GM19467 (cell line): ENCODE measurements around the gene LRRC52.
"Not testable (repeated sequence)": the region's sequence is repeated elsewhere in the genome, so short reads cannot be mapped to it uniquely, and the experiment has no call there.

Source experiments
- ATAC-seq: cut with Tn5 transposase; IDR thresholded peaks from one replicate; pipeline ENCODE4 v1.9.1; 2021; ENCODE audit warnings: mild to moderate bottlenecking, moderate library complexity; ENCODE audit not compliant: unreplicated experiment

LRRC52 gene

GRCh38 chr1:165580931-165581871 lies 37.4 kb downstream of the LRRC52 start:
- ATAC-seq = no peak

- ATAC-seq = no peak
Observed at GRCh38 chr1:165581926-165582325, 38.1 kb downstream of the LRRC52 start.

DNA sequence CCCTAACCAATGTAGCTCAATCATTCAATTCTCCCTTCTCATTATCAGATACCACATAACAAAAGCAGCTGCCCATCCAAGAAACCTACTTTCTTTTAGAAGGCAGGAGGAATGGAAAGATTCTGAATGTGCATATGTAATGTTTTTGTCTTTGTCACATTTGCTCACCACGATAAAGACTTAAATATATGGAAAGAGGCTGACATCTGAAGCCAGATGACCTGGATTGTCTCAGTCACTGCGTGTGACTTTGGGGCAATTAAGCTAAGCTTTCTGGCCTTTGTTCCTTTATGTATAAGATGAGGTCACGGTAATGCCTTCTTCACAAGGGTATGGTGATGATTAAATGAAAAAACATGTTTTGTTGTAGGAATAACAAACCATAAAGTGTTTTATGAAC lies 42.6 kb downstream of the LRRC52 start:
- ATAC-seq = no peak

DNA sequence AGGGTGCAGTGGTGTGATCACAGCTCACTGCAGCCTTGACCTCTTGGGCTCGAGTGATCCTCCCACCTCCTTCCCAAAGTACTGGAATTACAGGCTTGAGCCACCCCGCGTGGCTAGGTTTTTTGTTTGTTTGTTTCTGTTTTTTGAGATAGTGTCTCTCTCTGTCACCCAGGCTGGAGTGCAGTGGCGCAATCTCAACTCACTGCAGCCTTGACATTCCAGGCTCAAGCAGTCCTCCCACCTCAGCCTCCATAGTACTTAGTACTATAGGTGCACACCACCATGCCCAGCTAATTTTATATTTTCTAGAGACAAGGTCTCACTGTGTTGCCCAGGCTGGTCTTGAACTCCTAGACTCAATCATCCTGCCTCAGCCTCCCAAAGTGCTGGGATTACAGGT lies 47.6 kb downstream of the LRRC52 start:
- not testable (repeated sequence) for ATAC-seq

GRCh38 chr1:165592945-165593823 lies 49.4 kb downstream of the LRRC52 start:
- no peak for ATAC-seq

GRCh38 chr1:165595246-165595938 lies 51.6 kb downstream of the LRRC52 start:
- no peak for ATAC-seq

DNA sequence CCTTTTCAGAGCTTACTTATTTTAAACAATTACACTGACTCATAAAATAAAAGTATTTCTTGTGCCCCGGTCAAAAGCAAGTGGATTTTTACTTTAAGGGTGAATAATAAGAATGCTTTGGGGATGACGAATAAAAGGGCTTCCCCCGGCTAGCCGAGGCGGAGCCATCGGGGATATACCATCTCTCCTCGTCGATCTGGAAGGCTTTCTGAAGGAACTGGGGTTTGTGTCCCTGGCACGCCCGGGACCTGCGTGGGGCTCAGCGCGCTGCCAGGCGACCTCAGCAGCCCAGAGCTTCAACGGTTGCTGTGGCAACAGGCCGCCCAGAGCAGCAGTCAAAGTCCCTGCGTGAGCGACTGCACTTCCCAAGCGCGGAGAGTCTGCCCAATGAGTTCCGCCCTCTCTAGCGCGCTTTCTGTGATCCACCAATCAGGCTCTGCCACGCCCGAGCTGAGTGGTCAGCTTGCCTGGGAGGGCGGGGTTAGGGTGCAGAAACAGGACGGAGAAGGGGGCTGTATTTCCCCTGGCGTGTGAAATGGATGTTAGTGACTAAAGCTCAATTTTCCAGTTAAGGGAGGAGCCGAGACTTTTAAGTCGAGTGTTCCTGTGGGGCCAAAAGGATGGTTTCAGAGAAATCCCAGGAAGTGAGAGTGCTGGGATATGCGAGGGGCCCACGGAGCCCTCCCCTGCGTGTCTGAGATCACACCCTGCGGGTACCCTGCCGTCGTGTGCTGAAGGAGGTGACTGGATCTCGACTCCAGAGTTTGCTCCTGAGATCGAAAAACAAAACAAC lies 54.3 kb downstream of the LRRC52 start:
- ATAC-seq = peak; percentile 98

- no peak for ATAC-seq
Observed at GRCh38 chr1:165598676-165599059, 54.9 kb downstream of the LRRC52 start.

- ATAC-seq = no peak
Observed at GRCh38 chr1:165600793-165601192, 57.0 kb downstream of the LRRC52 start.

DNA sequence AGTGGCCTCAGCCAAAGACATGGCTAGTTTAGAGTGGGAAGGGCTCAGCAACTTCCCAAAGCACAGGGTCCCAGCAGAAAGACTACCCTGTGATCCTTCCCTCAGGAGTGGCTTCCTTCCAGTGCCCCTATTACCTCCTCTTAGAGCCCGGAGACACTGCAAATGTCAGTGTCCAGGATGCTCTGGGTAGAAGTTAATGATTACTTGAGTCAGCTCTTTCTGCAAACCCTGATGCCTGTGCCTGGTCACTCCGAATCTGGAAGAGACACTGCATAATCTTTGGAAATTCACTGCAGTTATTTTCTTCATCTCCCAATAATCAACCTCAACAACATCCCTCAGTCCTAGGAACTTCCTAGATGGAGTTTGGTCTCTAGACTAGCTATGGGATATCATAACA lies 60.0 kb downstream of the LRRC52 start:
- ATAC-seq = no peak

DNA sequence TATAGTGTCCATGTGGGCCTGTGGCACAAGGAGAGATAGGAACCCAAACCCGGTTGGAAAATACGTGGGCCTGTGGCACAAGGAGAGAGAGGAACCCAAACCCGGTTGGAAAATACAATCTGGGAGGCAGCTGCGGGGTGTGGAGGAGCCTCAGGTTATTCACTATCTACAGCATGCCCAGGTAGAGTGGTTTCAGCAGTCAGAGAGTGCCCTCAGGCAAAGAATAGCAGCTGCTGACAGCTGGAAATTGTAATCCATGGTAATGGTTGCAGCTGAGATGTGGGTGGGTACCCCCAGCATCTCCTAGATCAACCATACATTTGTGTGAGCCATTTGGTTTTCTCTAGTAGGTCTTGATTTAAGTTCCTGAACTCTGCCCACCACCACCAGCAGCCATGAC lies 61.4 kb downstream of the LRRC52 start:
- no peak for ATAC-seq

DNA sequence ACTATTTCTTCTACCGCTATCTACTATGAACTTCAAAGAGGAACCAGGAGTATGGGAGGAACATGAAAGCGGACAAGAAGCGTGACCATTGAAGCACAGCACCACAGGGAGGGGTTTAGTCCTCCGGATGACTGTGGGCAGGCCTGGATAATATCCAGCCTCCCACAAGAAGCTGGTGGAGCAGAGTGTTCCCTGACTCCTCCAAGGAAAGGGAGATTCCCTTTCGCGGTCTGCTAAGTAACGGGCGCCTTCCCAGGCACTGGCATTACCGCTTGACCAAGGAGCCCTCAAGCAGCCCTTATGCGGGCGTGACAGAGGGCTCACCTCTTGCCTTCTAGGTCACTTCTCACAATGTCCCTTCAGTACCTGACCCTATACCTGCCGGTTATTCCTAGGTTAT lies 62.9 kb downstream of the LRRC52 start:
- not testable (repeated sequence) for ATAC-seq

DNA sequence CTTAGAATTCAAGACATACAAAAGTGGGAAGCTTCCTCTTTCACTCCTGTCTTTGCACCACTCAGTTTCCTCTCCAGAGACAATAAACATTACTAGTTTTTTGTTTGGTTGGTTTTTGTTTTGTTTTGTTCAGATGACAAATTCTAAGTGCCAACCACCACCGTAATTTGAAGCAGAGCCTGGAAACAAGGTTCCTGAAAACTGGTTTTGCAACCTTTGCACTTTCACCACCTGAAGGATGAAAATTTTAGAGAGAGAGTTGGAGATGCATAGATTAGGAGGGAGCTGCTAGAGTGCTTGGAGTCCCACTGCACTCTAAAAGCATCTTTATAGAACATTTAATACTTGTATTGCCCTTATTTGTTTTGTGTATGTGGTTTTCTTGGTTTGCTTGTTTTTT lies 67.1 kb downstream of the LRRC52 start:
- no peak for ATAC-seq

DNA sequence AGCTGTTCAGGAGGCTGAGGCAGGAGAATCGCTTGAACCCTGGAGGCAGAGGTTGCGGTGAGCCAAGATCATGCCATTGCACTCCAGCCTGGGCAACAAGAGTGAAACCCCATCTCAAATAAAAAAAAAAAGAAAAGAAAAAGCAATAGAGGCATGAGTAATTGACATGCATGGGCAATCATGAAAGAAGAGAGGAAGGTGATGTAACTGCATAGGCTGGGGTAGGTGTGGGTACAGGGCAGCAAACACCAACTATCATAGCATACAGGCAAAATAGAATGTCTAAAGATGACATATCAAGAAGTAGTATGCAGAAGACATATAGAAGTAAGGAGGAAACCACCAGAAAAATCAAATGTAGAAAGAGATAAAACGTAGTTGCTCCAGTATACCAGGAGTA lies 68.3 kb downstream of the LRRC52 start:
- no peak for ATAC-seq
